NCI-H1417 (cell line): ENCODE results near the gene ZBTB3.
A peak's percentile ranks its signal among the peaks of the same experiment; 100 is the strongest.
"Not testable (repeated sequence)": the region's sequence is repeated elsewhere in the genome, so short reads cannot be mapped to it uniquely, and the experiment has no call there.

Source experiments
- DNase-seq, 3 experiments: peaks; one replicate each; lab custom pipeline; 2025; lab: John Stamatoyannopoulos, UW

ZBTB3 gene

DNA sequence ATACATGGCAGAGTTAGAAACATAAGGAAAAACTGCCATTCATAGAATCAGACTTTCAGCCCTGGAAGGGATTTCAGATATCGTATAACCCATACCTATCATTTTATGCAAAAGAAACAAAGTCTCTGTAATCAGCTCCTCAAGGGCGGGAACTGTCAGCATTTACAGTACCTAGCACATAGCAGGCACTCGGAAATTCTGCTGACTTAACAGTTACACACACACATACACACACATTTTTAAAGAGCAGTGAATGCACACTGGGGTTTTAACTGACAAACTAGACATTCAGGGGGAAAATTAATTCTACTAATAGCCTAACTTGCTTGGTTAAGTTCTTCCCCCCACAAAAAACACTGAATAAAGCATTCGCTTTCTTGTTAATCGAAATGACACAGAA, 37.8 kb downstream of the ZBTB3 start:
- DNase-seq: no peak

DNA sequence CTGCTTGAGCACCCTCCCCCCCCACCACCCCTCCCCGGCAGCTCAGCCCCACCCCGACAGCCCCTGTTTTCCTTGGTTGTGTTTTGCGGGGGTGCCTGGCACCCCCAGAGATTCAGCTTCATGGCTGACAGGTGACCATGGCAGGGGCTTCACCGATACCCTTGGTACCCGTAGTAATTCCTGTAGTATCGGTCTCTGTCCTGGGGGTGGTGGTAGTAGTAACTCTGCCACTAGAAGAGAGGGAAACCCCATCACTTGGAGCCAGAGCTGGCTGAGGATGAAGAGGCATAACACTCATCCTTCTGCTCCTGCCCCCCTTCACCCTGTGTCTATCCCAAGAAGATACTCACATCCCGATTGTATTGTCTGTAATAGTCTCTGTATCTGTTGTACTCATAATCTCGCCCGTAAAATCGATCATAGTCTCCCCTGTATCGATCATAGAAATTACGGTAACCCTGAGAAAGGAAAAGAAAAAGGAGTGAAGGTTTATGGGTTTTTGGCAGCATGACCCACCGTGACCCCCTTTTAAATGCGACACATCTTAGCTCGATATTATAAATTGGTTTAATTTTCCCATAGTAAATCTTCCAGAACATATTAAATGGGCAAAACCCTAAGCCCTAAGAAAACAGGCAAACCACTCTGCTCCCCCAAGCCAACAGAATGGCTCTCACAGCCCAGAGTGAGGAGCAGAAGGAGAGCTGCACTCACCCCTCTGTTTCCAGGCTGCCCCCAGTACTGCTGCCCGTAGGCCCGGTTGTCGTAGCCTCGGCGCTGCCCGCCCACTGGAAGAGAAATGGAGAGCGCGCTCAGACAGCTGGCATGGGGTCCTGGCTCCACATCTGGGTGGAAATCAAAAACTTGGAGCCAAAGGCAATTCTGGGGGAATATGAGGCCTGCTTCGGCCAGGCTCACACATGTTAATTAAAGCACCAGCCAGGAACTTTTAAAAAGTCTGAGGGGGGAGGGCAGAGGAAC, 38.5 kb downstream of the ZBTB3 start:
- no peak for DNase-seq

DNA sequence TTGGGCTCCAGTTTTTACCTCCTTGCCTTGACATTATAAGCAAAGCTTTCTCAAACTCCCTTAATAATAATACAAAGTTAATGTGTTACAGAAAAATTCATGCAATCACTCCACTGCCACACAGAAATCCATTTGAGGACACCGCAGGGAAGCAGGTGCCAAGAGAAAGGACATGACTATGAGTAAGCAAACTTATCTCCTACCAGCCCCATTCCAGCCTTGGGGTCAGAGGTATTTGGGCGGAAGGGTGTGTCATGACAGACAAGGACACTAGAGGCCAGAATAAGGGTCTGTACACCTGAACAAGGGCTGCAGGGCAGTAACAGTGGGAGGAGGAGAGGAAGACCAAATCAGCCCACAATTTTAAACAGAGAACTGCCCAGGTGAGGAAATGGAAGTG, 40.6 kb downstream of the ZBTB3 start:
- DNase-seq: no peak

DNA sequence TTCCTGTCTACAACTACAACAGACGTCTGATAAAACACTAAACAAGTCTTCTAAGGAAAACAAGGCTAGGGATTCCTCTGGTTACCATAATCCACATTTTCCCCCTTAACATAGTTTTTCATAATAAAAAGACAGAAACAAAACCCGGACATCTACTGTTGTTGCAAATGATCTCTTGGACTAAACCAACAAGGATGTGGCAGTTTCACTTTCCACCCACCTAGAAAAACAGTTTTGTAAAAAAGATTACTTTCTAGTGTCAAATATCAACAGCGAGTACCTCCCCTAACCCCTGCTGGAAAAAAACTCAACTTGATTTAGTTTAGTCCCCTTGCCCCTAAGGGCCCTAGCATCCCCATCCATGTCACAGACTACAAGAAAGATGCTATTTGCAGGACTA, 41.1 kb downstream of the ZBTB3 start:
- no peak for DNase-seq

DNA sequence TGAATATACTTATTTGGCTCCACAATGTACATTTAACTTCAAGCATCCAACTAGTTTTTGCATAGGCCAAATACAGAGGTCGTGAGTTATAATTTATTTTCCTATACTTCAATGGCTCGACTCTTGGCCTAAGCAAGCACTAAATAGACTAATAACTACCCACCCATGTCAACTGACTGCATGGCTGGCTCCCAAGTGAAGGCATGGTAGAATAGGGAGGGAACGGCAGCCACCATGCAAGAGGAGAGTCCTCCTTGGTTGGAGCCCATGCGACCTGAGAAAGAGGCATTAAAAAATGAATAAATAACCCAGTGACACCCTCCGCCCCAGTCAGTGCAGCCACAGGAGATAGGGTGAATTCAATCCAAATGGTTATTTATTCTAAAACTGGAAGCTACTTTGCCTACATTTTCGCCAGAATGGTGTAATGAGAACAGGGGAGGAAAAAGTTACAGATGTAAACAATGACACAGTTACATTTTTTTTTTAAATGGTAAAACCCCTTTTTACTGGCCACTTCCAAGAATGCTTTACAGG, 41.6 kb downstream of the ZBTB3 start:
- DNase-seq: no peak

DNA sequence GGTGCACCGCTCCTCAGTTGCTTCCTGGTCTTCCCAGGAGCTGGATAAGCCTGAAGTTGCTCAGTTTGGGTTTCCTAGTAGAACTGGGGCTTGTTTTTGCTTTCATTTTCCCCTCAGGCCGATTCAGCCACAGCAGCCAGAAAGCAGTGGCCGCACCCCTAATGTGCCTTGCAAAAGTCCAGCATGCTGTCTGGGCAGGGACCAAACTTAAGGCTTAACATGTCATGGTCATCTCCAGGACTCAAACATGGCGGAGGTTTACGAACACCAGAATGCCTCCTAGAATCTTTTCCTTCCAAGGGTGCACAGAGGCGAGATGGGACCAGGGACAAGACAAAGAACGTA, 44.0 kb downstream of the ZBTB3 start:
- no peak for DNase-seq

DNA sequence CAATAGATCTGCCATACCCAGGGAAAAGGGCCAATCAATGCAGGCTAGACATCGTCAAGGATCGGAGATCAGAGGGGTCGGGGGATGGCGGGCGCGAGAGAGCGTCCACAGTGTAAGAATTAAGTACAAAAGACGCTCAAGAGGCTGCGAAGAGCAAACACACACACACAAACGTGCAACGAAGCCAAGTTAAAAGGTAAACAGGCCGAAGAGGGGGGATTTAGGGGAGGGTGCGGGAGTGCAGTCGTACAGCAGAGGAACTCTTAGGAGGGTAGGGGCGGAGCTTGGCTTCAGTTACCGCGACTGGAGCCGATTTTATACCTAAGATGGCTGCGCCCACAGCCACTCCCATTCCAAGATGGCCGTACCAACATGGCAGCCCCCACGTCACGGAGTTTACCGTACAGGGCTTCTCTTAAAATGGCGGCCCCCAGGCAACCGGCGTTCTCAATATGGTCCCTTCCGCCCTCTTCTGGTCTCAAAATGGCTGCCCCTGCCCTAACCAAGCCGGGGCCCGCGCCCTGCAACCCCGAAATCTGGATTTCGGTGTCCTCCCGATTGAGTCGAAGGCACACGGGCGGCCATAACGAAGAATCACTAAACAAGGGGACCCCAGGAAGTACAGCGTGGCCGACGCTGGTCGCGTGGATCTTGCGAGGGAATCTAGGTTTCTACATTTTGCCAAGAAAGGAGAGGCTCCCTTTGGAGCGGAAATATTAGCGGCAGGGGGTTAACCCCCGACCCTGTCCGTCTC, 44.5 kb downstream of the ZBTB3 start:
- peak; percentile 98 to 100 (median 99) for DNase-seq

DNA sequence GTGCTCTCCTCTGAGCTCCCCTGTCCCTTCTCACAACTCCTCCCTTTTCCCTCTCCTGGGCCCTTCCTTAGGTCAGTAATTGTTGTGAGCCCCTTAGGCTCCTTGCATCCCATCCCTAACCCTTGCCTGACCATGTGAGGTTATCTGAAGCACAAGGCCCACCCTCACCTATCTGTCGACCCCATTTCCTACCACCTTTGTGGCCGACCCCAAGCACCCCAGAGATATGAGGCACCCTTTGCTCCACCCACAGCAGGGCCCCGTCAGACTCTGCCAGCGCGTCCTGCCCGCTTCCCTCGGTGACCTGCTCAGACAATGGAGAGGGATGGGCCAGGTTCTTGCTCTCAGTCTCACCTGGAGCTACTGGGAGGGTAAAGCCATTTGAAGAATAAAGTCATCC, 45.2 kb downstream of the ZBTB3 start:
- peak in 2 of 3 experiments; percentile 70 to 88 for DNase-seq

DNA sequence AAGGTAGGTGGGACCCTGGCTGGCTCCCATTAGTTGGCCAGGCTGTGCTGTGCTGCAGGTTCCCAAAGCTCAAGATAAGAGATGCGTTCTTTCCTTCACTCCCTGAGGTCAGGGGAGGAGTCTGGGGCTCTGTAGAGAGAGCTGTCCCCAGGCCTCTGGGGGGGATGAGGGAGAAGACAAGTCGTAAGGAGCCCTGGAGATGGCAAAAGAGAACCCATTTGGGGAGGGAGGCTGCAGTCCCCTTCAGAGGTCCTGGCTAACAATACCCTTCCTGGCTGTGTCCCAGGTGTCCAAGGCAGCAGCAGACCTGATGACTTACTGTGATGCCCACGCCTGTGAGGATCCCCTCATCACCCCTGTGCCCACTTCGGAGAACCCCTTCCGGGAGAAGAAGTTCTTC, 45.6 kb downstream of the ZBTB3 start:
- DNase-seq: no peak

DNA sequence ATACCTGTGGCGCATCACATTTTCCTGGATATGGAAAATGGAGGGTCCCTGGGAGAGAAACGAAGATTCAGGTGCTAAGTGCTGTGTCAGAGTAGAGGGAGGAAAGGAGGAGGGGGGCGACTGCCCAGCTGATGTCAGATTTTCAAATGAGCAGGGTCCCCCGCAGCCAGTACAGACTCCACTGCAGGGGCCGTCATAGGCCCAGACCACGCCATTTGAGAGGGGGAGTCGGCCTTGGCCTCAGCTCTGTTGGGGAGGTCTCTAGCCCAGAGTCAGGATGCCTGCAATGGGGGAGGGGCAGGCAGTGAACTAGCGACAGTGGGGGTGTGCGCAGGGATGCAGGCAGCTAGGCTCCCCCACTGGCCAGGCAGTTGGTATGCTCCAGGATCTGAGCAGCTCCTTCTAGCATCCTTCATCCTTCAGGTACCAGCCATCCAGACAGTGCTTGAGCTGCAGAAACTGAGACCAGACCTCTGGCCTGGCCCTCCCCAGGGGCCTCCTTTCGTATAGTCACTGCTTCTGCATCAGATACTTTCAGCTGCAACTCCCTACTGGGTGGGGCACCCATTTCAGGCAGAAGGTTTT, 46.6 kb downstream of the ZBTB3 start, which contains the start of the genes BSCL2 and GNG3:
BSCL2 (minus strand) TSS at position 148 of the 585 bp plus-strand sequence. CDS start 229 bp downstream, outside the sequence.
GNG3 (plus strand) TSS at position 400 of the 585 bp plus-strand sequence. CDS start 620 bp downstream, outside the sequence.
- DNase-seq: peak; percentile 42 to 68 (median 64)

DNA sequence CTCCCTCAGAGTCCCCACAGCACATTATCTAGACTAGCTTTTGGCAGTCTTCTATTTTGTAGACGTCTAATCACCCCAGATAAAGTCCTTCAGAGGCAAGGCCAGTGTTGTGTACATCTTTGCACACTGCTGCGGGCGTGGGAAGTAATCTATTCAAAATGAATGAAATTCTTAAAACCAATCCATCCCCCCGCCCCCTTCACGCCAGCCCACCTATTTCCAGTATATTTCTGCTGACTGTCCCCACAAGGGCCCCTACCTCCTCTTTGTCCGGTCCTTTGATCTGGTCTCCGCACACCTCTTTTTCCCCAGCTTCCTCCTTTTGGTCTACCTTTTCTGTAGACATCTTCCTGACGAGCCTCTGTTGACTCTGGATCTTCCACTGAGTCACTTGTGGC, 47.1 kb downstream of the ZBTB3 start:
- DNase-seq: no peak

DNA sequence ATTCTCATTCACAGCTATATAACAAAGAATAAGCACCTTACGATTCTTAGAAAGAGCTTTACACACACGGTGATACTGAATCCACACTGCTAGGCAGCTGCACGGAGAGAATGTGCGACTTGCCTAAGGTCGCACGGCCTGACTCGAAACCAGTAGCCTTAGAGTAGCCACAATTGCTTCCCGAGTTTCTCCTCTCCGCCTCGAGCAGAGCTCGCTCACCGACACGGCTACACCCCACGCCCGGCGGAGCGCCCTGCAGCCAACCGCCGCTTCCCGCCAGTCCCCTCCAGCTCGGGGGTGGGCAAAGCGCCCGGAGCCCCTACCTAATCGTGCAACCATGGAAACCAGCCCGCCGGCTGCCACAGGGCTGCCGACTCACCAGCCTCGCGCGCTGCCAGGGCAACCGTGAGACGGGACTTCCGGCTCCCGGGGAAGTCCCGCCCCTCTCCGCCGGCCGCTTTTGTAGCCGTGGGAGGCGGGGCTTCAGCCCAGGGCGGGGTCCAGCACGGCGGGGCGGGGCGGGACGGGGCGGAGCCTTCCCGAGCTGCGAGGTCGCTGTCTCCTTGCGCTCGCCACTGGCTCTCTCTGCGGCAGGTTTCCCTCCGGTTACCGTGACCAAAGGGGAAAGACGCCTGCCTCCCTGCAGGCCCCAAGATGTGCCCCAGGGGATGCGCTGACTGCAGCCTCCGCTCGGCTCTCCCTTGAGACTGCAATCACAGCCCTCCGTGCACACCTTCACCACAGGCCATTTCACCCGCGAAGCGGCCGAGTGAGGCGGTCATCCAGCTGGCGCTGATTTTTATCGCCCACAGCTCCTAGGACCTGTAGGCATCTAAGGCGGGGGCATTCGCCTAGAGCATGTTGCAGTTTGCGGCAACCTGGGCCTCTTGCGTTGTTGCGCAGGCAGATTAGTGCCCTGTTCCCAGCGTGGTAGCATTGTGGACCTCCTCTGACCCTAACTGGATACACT, 47.8 kb downstream of the ZBTB3 start:
- peak; percentile 95 to 99 (median 99) for DNase-seq

DNA sequence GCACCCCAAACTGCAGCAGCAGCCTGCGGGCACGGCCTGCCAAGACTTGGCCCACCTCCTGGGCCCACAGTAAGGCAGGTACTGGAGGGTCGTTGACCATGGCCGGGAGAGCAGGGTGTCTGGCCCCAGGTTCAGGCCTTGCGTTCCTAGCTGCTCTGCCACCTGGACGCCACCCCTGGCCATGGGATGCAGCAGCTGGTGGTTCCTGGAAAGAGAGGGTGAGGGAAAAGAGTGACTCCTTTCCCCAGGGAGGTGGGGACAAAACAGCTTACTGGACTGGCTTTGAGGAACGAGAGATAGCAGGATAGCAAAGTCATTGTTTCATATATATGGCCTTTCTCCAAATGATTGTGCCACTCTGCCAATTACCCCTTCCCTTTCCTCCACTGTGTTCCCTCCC, 48.5 kb downstream of the ZBTB3 start:
- peak; percentile 16 to 87 (median 76) for DNase-seq

DNA sequence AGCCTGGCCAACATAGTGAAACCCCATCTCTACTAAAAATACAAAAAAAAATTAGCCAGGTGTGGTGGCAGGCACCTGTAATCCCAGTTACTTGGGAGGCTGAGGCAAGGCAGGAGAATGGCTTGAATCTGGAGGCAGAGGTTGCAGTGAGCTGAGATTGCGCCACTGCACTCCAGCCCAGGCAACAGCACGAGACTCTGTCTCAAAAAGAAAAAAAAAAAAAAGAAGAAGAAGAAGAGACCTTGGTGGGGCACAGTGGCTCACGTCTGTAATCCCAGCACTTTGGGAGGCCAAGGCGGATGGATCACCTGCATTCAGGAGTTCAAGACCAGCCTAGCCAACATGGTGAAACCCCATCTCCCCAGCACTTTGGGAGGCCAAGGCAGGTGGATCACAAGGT, 50.0 kb downstream of the ZBTB3 start:
- DNase-seq: not testable (repeated sequence)

DNA sequence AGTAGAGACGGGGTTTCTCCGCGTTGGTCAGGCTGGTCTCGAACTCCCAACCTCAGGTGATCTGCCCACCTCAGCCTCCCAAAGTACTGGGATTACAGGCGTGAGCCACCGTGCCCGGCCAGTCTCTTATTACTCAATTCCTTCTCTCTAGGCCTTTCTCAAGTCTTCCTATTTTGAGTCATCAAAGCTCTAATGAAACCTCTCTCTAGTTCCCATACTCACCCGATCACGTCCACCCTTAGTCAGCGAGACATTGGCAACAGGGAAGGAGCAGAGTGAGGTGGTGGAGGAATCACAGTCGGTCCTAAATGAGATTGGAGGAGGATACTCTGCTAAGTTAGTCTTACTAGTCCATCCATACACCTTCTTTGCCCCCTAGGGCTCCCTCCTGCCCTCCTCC, 51.7 kb downstream of the ZBTB3 start:
- DNase-seq: no peak
